LNCAP (cell line): ENCODE measurements around the gene ACTL10.

Source experiments
- TF ChIP-seq, protein P1 (sequence below): fragments of 450-650 bp; IDR thresholded peaks from 2 replicates; pipeline ENCODE4 v1.5.1; 2017; ENCODE audit warnings: mild to moderate bottlenecking

The ACTL10 gene

DNA sequence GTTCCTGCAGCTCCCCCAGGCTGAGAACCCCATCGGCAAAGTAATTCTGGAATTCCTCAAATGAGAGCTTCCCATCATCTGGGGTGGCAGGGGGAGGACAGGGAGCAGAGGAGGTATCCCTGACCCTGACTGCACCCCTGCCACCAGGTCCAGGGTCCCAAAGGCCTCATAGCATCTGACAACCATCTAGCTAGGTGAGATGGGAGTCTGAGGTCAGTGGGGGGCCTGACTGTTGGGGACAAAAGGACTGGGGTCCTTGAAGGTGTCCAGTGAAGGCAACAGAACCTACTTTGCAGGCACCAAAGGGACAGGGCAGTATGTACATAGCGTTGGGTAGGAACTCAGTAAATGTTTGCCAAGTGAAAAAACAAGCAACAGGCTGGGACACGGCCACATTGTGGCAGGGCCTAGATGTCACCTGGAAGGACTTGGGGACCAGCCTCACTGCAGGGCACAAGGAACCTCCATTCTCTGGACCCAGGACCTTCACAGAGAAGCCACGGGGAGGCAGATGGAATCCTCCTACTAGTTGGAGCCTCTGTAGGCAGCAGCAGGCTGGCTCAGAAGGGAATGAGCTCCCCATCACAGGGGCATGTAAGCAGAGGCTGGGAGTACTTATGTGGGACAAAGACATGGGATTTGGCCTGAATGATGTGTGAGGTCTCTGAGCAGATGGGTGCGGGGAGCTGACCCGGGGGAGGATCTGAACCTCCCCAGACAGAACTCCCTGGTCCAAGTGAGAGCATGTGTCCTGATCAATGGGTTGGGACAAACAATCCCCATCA, 4.2 kb downstream of the ACTL10 start:
- TF ChIP-seq, protein P1, sequence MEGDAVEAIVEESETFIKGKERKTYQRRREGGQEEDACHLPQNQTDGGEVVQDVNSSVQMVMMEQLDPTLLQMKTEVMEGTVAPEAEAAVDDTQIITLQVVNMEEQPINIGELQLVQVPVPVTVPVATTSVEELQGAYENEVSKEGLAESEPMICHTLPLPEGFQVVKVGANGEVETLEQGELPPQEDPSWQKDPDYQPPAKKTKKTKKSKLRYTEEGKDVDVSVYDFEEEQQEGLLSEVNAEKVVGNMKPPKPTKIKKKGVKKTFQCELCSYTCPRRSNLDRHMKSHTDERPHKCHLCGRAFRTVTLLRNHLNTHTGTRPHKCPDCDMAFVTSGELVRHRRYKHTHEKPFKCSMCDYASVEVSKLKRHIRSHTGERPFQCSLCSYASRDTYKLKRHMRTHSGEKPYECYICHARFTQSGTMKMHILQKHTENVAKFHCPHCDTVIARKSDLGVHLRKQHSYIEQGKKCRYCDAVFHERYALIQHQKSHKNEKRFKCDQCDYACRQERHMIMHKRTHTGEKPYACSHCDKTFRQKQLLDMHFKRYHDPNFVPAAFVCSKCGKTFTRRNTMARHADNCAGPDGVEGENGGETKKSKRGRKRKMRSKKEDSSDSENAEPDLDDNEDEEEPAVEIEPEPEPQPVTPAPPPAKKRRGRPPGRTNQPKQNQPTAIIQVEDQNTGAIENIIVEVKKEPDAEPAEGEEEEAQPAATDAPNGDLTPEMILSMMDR = no peak

DNA sequence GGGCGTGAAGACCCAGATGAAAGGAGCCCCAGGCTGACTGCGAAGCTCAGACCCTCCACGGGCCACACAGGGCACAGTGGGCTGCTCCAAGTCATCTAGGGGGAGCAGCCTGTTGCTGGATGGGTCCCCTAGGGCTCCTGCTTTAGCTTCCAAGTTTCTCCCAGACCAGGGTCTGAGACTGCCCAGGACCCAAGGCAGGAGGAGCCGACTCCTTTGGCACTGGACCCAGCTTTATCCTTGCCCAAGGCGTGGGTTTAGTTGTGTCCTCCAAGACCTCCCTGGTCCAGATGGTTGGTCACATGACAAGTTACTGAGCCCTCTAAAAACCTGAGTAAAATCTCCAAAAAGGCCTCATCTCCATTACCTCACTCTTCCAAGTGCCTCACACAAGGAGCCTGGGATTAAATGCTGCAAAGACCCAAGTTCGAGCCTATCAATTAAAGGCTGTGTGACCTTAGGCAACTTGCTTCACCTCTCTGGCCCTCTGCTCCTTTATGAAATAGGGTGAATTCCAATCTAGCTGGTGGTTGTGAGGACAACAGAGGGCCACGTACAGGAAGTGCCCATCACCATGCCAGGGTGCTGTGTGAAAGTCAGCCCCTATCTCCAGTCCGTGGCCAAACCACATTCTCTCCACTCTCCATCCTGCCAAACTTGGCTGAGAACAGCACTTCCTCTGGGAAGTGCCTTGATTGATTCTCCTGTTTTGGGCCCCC, 5.0 kb downstream of the ACTL10 start:
- TF ChIP-seq, protein P1 = no peak

DNA sequence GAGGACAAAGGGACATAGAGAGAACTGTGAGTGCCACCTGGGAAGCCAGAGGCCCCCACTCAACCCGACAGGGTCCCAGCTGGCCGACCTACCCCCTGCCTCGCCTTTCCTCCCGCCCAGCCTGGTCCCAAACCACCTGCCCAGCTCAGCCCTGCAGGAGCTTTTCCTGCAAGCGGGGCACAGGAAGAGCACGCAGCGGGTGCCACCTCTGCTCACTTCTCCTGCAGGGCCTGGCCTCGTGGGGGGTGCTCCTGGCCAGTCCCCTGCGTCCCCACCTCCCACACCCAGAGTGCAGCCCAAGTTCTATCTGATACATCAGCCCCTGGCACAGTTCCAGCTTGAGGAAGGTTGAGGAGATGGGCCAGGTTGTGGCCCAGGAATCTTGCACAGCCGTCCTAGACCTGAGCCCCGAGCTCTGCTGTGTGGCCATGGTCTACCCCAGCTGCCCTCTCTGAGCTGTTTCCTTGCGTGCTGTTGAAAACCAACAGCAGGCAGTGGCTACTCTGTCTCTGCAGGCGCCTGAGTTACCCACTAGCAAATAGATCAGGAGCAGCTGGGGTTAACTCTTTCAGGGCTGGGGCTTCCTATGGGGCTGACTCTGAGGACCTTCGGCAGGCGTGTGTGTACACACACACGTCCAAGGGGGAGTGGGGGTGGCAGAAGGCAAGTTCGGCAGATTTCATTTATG, 5.8 kb downstream of the ACTL10 start:
- TF ChIP-seq, protein P1 = no peak

DNA sequence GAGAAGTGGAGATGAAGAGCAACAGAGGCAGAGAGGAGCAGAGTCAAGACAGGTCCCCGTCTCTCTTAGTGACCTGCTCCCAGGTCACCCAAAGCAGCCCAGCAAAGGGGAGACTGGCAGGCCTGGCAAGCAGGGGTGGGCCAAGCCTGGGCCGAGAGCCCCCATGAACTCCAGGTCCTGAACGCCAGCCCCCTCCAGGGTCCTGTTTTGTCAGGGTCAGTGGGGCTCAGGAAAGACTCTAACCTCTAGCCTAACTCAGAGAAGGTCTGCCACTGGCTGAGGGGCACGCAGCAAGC, 6.3 kb downstream of the ACTL10 start:
- TF ChIP-seq, protein P1 = no peak

DNA sequence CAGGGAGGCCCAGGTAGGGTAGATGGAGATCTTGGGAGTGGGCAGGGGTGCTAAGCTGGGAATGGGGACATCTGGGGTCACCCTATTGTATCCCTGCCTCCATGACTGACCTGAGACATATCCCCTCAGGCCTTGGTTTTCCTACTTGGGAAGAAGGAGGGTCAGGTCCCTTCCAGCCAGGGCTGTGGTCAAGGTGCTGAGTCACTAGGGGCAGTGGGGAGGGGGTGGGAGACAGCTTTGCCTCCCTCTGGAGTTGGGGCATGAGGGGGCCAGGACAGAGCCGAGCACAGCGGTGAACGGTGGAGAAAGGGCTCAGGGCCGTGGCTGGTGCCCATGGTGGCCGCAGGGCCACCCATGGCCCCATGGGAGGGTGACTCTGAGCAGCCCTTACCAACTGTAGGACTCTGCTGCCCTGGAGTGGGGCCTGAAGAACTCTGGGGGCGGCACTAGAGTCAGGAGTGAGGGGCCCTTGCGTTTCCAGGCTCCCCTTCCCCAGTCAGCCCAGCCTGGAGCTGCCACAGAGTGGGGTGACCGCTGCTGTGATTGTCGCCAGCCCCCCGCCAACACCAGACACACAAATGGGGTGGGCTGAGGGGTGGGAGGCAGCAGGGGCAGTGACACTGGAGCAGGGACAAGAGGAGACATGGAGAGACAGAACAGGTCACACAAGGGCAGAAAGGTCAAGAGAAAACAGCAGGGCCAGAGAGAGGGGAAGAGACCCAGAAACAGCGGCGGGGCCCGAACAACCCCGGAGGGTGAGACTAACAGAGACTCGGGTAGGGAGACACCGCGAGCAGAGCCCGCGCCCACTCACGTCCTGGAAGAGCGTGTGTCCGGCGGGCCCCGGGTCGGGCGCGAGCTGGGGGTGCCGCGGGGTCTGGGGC, 6.9 kb downstream of the ACTL10 start:
- TF ChIP-seq, protein P1 = no peak

DNA sequence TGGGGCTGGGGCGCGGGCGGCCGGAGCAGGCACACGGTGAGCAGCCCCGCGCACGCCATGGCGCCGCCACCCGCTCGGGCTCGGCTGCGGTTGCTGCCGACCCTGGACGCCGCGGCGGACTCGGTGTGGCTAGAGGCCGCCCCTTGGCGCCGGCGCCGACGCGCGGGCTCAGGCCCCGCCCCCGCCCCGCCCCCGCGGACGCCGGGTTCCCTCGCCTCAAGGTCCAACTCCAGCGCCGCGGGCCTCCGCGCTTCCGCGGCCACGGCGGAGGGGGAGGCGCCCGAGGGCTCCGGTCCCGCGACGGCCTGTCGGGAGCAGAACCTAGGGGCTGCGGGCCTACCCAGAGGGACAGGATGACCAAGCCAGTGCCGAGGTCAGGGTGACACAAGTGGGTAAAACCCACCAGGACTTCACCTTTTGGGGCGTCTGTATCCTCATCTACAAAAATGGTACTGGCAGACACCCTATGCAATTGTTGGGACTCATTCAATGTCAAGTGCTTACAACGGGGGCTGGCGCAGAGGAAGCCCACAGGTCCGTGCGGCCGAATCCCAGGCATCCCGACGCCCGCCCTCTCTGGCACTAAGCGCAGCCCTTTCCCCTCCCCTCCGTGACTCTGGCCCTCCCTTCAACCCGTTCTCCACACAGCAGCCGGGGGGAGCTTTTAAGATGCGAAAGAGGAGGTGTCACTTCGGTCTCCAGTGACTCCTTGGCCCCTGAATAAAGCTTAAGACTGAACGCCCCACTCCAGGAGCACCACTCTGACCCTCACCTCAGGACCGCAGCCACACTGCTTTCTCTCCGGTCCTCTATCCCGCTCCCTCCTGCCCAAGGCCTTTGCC, 7.8 kb downstream of the ACTL10 start, which contains the start of gene NECAB3:
TSS of gene NECAB3 (minus strand) at position 135 of the 842 bp plus-strand sequence. CDS start at position 59, 76 bp downstream.
- TF ChIP-seq, protein P1 = no peak
